Upper lobe of left lung (tissue), 6 donors: ENCODE data around the gene PISD. TPM values are rescaled to one million over a fixed set of nuclear protein-coding genes. Genes with fewer than 3 reads are reported as not detected.

ENCODE experiments used
- total RNA-seq, 6 donors: library from RNA; depleted of rRNA in 4 of 6; stranded (reverse); fragments of >200 nt in 4 of 6; gene quantifications; one replicate each; pipeline versions ENCODE4 v1.1.0 to v1.2.1, GENCODE V29; 2016 to 2021
- donor health status: DM: no; HTN: no; CAD: no; lungs with moderate emphysema.
- donor health status: DM: no; HTN: yes; CAD: no; lungs with severe emphysema.

PISD gene
- total RNA-seq, 6 donors from 2014 or later = 18.4 to 81.8 (median 53.9) TPM

Other genes with a start within 250 kb of the PISD start
- gene EIF4ENIF1, start 172.4 kb downstream of the PISD start, total RNA-seq = 10 to 100 TPM; 15.5 to 25.2 (median 23.3) TPM
- gene SFI1, start 165.7 kb downstream of the PISD start, total RNA-seq = 100 to 1,000 TPM in 1 of 6 donors, 10 to 100 TPM in 5; 21.0 to 166 (median 51.7) TPM
- 10 to 100 TPM; 23.7 to 57.6 (median 40.6) TPM for gene PRR14L, start 87.9 kb upstream of the PISD start, total RNA-seq
- 10 to 100 TPM; 10.9 to 31.4 (median 24.4) TPM for gene DEPDC5, start 91.8 kb upstream of the PISD start, total RNA-seq